Fibroblast of skin of right biceps (primary cell): ENCODE data around the gene AHR.
"Not testable (repeated sequence)": the region's sequence is repeated elsewhere in the genome, so short reads cannot be mapped to it uniquely, and the experiment has no call there.

Experiments
- DNase-seq: peaks from one replicate; pipeline ENCODE4 v3.0.0-alpha.2; 2013

The AHR gene

GRCh38 chr7:17380736-17381662 is 82.5 kb downstream of the AHR start:
- DNase-seq = peak; percentile 82

DNA sequence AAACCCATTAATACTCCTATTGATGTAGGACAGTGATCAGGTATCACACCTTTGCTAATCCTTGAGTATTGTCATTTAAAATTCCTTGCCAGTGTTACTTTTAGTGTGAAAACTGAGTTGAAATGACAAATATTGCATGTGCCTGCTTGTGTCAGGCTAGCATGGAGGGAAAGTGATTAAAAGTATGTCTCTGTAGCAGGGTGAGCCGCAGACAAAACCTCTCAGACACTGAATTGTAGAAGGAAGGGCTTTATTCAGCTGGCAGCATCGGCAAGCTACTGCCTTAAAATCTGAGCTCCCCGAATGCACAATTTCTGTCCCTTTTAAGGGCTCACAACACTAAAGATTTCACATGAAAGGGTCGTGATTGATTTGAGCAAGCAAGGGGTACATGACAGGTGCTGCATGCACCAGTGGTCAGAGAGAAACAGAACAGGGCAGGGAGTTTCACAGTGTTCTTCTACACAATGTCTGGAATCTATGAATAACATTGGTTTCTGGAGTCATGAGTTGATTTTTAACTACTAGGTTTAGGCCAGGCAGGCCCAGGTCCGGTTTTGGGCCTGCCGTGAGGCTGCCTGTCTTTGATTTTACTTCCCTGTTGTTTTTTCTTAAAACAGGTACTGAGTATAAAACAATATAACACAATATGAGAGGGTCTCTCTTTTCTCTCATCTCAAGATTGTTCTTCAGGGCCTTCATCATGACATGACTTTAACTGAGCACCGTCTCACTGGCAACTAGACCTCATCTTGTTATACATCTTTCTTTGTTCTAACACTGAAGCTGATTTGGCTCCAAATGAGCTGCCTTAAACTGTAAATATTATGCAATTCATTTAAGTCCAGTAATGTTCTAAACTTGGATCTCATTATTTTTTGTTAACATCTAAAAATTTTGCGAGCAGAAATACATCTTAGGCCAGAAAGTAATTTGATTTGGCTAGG is 84.2 kb downstream of the AHR start:
- not testable (repeated sequence) for DNase-seq

- DNase-seq = no peak
Measured at GRCh38 chr7:17384400-17384799, 85.9 kb downstream of the AHR start.

GRCh38 chr7:17385612-17386011 is 87.2 kb downstream of the AHR start:
- DNase-seq = no peak

DNA sequence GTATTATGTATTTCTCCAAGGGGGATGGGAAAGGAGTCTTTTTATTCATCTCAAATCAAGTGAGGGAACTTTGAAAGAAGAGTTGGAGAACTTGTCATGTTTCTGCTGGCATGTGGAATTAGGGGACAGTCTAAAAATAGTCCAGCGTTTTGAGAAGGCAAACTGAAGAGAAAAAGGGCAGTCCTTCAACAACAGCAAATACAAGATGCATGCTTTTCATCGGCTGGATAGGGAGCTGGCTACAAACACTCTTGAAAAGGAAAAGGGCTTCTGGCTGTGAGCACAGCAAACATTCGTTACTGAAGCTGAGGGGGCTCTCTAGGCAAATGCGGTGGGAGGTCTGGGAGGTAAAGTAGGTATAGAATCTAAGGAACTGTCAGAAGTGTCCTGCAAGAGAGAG is 91.9 kb downstream of the AHR start:
- DNase-seq = no peak

DNA sequence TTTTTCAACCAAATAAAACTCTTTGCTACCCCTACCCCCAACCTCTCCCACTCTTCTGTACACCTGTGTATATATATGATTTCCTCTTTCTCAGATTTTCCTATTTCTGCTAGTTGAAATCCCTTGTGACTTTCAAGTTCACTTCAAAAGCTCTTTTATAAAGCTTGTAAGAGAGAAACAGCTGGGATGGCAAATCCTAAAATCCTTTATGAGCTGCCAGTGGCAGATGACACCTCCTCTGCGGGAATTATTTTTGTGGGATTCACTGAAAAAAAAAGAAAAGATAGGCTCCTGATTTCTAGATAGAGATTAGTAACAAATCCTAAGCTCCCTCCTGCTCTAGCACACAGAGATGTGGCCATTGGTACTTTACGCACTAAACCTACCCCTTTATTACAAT is 92.9 kb downstream of the AHR start:
- DNase-seq = no peak

DNA sequence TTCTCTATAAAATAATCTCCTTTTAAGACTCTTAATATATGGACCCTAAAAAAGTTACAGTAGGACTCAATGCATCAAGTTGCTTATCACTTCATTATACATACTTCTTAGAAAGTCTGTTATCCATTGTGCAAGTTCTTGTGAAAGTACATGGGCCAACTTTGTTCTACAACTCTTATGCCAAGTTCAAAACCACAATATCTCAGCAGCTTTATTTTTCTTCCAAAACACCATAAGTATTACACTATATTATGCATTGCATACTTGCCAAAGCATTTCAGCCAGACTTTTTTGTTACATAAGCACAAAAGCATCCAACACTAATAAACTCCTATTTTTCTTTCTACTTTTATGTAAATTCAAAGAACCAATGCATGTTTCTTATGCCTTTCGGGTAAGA is 94.4 kb downstream of the AHR start:
- DNase-seq = peak; percentile 88

DNA sequence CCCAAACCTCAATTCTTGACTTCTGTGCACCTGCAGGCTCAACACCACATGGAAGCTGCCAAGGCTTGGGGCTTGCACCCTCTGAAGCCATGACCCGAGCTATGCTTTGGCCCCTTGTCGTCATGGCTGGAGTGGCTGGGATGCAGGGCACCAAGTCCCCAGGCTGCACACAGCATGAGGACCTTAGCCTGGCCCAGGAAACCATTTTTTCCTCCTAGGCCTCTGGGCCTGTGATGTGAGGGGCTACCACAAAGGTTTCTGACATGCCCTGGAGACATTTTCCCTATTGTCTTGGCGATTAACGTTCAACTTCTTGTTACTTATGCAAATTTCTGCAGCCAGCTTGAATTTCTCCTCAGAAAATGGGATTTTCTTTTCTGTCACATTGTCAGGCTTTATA is 96.1 kb downstream of the AHR start:
- DNase-seq = not testable (repeated sequence)
